OCI-LY1 (cell line): ENCODE measurements around the gene UHRF2.

Source experiments
- H2AFZ ChIP-seq: fragments of 200-600 bp; sonication (generic), shearing (Covaris generic); 2 replicates; pipeline ENCODE4 v1.6.0; 2014; ENCODE audit warnings: antibody characterized with exemption, mild to moderate bottlenecking, low read length
- H3F3A ChIP-seq: fragments of 200-600 bp; sonication (generic), shearing (Covaris generic); 2 replicates; pipeline ENCODE4 v1.6.0; 2014; ENCODE audit warnings: mild to moderate bottlenecking, antibody characterized with exemption, low read length, moderate library complexity; ENCODE audit not compliant: insufficient read depth
- H3K27ac ChIP-seq: fragments of 200-600 bp; sonication (generic); 2 replicates; pipeline ENCODE4 v1.5.1; 2014; ENCODE audit warnings: low read length, mixed run types, mild to moderate bottlenecking, low read depth; ENCODE audit not compliant: poor library complexity, severe bottlenecking
- H3K27me3 ChIP-seq: fragments of 200-600 bp; sonication (generic); 2 replicates; pipeline ENCODE4 v1.6.0; 2014; ENCODE audit warnings: antibody characterized with exemption, mild to moderate bottlenecking, low read length, moderate library complexity; ENCODE audit not compliant: insufficient read depth
- H3K36me3 ChIP-seq: fragments of 200-600 bp; sonication (generic); 2 replicates; pipeline ENCODE4 v1.6.1; 2014; ENCODE audit warnings: mild to moderate bottlenecking, antibody characterized with exemption, low read length, moderate library complexity, mixed read lengths; ENCODE audit not compliant: insufficient read depth
- H3K4me1 ChIP-seq: fragments of 200-600 bp; sonication (generic); 2 replicates; pipeline ENCODE4 v1.5.1; 2014; ENCODE audit warnings: mild to moderate bottlenecking, low read length, moderate library complexity; ENCODE audit not compliant: insufficient read depth, severe bottlenecking
- H3K4me2 ChIP-seq: fragments of 200-600 bp; sonication (generic), shearing (Covaris generic); 2 replicates; pipeline ENCODE4 v1.6.1; 2014; ENCODE audit warnings: low read length
- H3K4me3 ChIP-seq: fragments of 200-600 bp; sonication (generic); 2 replicates; pipeline ENCODE4 v1.5.1; 2014; ENCODE audit warnings: low read length, low read depth, mild to moderate bottlenecking, mixed read lengths; ENCODE audit not compliant: poor library complexity, severe bottlenecking
- H3K79me2 ChIP-seq: fragments of 200-600 bp; shearing (Covaris generic); 2 replicates; pipeline ENCODE4 v1.6.1; 2016; ENCODE audit warnings: mixed run types, low read length, mixed read lengths; ENCODE audit not compliant: insufficient read depth
- H3K9ac ChIP-seq: fragments of 200-600 bp; sonication (generic), shearing (Covaris generic); 2 replicates; pipeline ENCODE4 v1.6.1; 2014; ENCODE audit warnings: mild to moderate bottlenecking, low read length, mixed read lengths
- H3K9me2 ChIP-seq: fragments of 200-600 bp; sonication (generic), shearing (Covaris generic); 2 replicates; pipeline ENCODE4 v1.6.1; 2014; ENCODE audit warnings: low read depth, mild to moderate bottlenecking, low read length, mixed read lengths
- H3K9me3 ChIP-seq: fragments of 200-600 bp; shearing (Covaris generic); 2 replicates; pipeline ENCODE4 v1.6.1; 2014; ENCODE audit warnings: low read length, mixed read lengths
- H4K20me1 ChIP-seq: fragments of 200-600 bp; sonication (generic), shearing (Covaris generic); 2 replicates; pipeline ENCODE4 v1.6.0; 2016; ENCODE audit warnings: mild to moderate bottlenecking, low read length; ENCODE audit not compliant: insufficient read depth
- EZH2 ChIP-seq: fragments of 200-600 bp; sonication (generic), shearing (Covaris generic); IDR thresholded peaks from 2 replicates; pipeline ENCODE4 v1.8.0; 2017; ENCODE audit warnings: borderline replicate concordance, mixed run types, mild to moderate bottlenecking, antibody characterized with exemption, low read length, moderate library complexity, mixed read lengths
- TF ChIP-seq, protein P1 (sequence below): fragments of 200-600 bp; sonication (generic), shearing (Covaris generic); IDR thresholded peaks from 2 replicates; pipeline ENCODE4 v1.5.1; 2017; ENCODE audit warnings: mild to moderate bottlenecking, antibody characterized with exemption, low read length, moderate library complexity, mixed read lengths

The UHRF2 gene

GRCh38 chr9:6498982-6499381 is 86.0 kb downstream of the UHRF2 start:
- Histone ChIP-seq H4K20me1 (no peaks in the 10 kb centered on the region), H3K4me3 (no peak overlapping the region), H3K9me2 (no peaks in the 10 kb centered on the region), H3K9ac (no peak overlapping the region), H3K4me2 (no peak overlapping the region), H3F3A (no peaks in the 10 kb centered on the region), H3K4me1 (no peaks in the 10 kb centered on the region), H3K36me3 (peaks cover 77% of the 10 kb centered on the region), H3K27me3 (no peaks in the 10 kb centered on the region), H3K27ac (no peak overlapping the region), H2AFZ (no peak overlapping the region), H3K9me3 (no peaks in the 10 kb centered on the region), H3K79me2 (no peaks in the 10 kb centered on the region)
- TF ChIP-seq, protein P1, sequence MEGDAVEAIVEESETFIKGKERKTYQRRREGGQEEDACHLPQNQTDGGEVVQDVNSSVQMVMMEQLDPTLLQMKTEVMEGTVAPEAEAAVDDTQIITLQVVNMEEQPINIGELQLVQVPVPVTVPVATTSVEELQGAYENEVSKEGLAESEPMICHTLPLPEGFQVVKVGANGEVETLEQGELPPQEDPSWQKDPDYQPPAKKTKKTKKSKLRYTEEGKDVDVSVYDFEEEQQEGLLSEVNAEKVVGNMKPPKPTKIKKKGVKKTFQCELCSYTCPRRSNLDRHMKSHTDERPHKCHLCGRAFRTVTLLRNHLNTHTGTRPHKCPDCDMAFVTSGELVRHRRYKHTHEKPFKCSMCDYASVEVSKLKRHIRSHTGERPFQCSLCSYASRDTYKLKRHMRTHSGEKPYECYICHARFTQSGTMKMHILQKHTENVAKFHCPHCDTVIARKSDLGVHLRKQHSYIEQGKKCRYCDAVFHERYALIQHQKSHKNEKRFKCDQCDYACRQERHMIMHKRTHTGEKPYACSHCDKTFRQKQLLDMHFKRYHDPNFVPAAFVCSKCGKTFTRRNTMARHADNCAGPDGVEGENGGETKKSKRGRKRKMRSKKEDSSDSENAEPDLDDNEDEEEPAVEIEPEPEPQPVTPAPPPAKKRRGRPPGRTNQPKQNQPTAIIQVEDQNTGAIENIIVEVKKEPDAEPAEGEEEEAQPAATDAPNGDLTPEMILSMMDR: no peak
- no peak for TF ChIP-seq EZH2

GRCh38 chr9:6501526-6502210 is 88.7 kb downstream of the UHRF2 start:
- Histone ChIP-seq H4K20me1 (no peaks in the 10 kb centered on the region), H3K4me2 (no peak overlapping the region), H3K27me3 (no peaks in the 10 kb centered on the region), H2AFZ (no peak overlapping the region), H3K9me3 (no peaks in the 10 kb centered on the region), H3K9ac (no peak overlapping the region), H3K4me3 (no peak overlapping the region), H3K36me3 (peaks cover 81% of the 10 kb centered on the region), H3K79me2 (no peaks in the 10 kb centered on the region), H3K9me2 (no peaks in the 10 kb centered on the region), H3F3A (no peaks in the 10 kb centered on the region; the same call in 1 of the 2 replicates), H3K27ac (no peak overlapping the region), H3K4me1 (no peaks in the 10 kb centered on the region)
- TF ChIP-seq, protein P1: no peak
- no peak for TF ChIP-seq EZH2

DNA sequence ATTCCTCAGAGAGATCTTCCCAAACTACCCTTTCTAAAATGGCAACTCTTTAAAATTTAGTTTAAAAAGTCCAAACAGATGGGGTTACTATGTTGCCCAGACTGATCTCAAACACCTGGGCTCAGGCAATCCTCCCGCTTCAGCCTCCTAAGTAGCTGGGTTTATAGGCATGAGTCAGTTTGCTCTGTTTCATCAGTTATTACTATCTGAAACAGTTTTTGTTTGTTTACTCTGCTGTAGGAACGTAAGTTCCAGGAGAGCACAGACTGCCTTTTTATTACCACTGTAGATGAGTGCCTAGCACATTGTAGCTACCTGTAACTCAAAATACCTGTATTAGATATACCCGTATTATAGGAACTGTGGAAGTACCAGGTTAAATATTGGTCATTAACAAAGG is 89.4 kb downstream of the UHRF2 start:
- Histone ChIP-seq H3K9me3 (no peaks in the 10 kb centered on the region), H3K36me3 (peaks cover 81% of the 10 kb centered on the region)

More for the DNA sequence above, 89.4 kb downstream of the UHRF2 start:
- Histone ChIP-seq H3K4me3 (no peak overlapping the region), H2AFZ (no peak overlapping the region), H4K20me1 (no peaks in the 10 kb centered on the region), H3F3A (no peaks in the 10 kb centered on the region; the same call in 1 of the 2 replicates), H3K27ac (no peak overlapping the region), H3K9me2 (no peaks in the 10 kb centered on the region), H3K4me2 (no peak overlapping the region), H3K4me1 (no peaks in the 10 kb centered on the region), H3K9ac (no peak overlapping the region), H3K27me3 (no peaks in the 10 kb centered on the region), H3K79me2 (no peaks in the 10 kb centered on the region)
- TF ChIP-seq, protein P1: no peak
- no peak for TF ChIP-seq EZH2
